K562 (cell line): Measurements from ENCODE around the gene KLK14. TPM values are rescaled to one million over a fixed set of nuclear protein-coding genes. Genes with fewer than 3 reads are reported as not detected.
A peak's percentile ranks its signal among the peaks of the same experiment; 100 is the strongest.

Source experiments
- ATAC-seq: fragments of 200-7000 bp; cut with Tn5 transposase; 3 replicates; pipeline ENCODE4 v1.9.1; 2020; ENCODE audit warnings: moderate library complexity
- BruUV-seq: library from RNA; stranded (reverse); fragments of 400-500 nt; replicated peaks from 2 replicates; lab custom pipeline; 2021; lab: Mats Ljungman, UMichigan
- CTCF ChIA-PET: fragments of 300-600 bp; formaldehyde crosslinking; extraction: SDS; loops from one replicate; lab custom pipeline; 2021; ENCODE audit warnings: low intra/inter-chr PET ratio; lab: Yijun Ruan, JAX
- POLR2A ChIA-PET: fragments of 300-600, 350-650 bp; sonication (Branson Sonifier 250); formaldehyde crosslinking; extraction: SDS; loops from one replicate; lab custom pipeline; 2021; ENCODE audit warnings: antibody characterized with exemption, inconsistent platforms; lab: Yijun Ruan, JAX
- DNase-seq, 4 experiments: peaks; one replicate each; pipeline versions ENCODE4 v3.0.0 to v3.0.0-alpha.2; 2011 to 2018; ENCODE audit warnings: low spot score in 3 of 4, mixed read lengths in 3 of 4; ENCODE audit errors: extremely low read depth in 1 of 4
- FAIRE-seq: peaks from 2 replicates; lab custom pipeline; 2011; peaks lifted over from hg19 to GRCh38; lab: Jason Lieb, UNC
- H2AFZ ChIP-seq: 2 replicates; pipeline ENCODE4 v1.6.0; 2011; ENCODE audit warnings: low read depth, low read length, control low read depth, inconsistent platforms
- H3K27ac ChIP-seq: fragments of 200-600 bp; 3 replicates; pipeline ENCODE4 v1.8.0; 2011; ENCODE audit warnings: low read depth, mild to moderate bottlenecking, control low read depth, inconsistent platforms, low read length, moderate library complexity, mixed read lengths; ENCODE audit errors: extremely low read depth
- H3K27me3 ChIP-seq, 2 experiments: fragments of 300-600 bp in 1 of 2; 2 replicates in 1 of 2; 3 replicates in 1 of 2; pipeline versions ENCODE4 v1.6.0 to v1.8.0; 2011; ENCODE audit warnings: inconsistent platforms in 2 of 2, low read length in 2 of 2, mild to moderate bottlenecking in 1 of 2, mixed read lengths in 1 of 2, moderate library complexity in 1 of 2; ENCODE audit not compliant: control insufficient read depth in 2 of 2, insufficient read depth in 2 of 2
- H3K36me3 ChIP-seq: fragments of 300-600 bp; 3 replicates; pipeline ENCODE4 v1.8.0; 2011; ENCODE audit warnings: mild to moderate bottlenecking, low read length, inconsistent platforms; ENCODE audit not compliant: control insufficient read depth, insufficient read depth
- H3K4me1 ChIP-seq, 2 experiments: fragments of 200-600 bp in 1 of 2; replicated peaks in 1 of 2; 2 replicates in 1 of 2; 3 replicates in 1 of 2; pipeline versions ENCODE4 v1.5.1 to v1.8.0; 2011; ENCODE audit warnings: inconsistent platforms in 2 of 2, low read length in 2 of 2, mild to moderate bottlenecking in 1 of 2, mixed read lengths in 1 of 2, moderate library complexity in 1 of 2; ENCODE audit not compliant: control insufficient read depth in 2 of 2, insufficient read depth in 2 of 2
- H3K4me2 ChIP-seq: 2 replicates; pipeline ENCODE4 v1.6.1; 2011; ENCODE audit warnings: low read length, control low read depth, inconsistent platforms, mixed read lengths; ENCODE audit not compliant: insufficient read depth
- H3K4me3 ChIP-seq: fragments of 200-600 bp; sonication (generic), shearing (Covaris generic); 2 replicates; pipeline ENCODE4 v1.5.1; 2016; ENCODE audit warnings: control low read depth, inconsistent platforms
- H3K79me2 ChIP-seq: fragments of 200-600 bp; 3 replicates; pipeline ENCODE4 v1.8.0; 2011; ENCODE audit warnings: low read length, inconsistent platforms; ENCODE audit not compliant: control insufficient read depth, insufficient read depth
- H3K9ac ChIP-seq, 2 experiments: 2 replicates each; pipeline versions ENCODE4 v1.6.0 to v1.6.1; 2011; ENCODE audit warnings: low read depth in 2 of 2, low read length in 2 of 2, control low read depth in 1 of 2, inconsistent platforms in 1 of 2, mild to moderate bottlenecking in 1 of 2, mixed read lengths in 1 of 2; ENCODE audit not compliant: insufficient read depth in 1 of 2
- H3K9me1 ChIP-seq: one replicate; pipeline ENCODE4 v1.6.0; 2011; ENCODE audit warnings: inconsistent platforms, mild to moderate bottlenecking, low read length, moderate library complexity; ENCODE audit not compliant: control insufficient read depth, insufficient read depth
- H3K9me3 ChIP-seq: replicated peaks from 2 replicates; pipeline ENCODE4 v1.5.1; 2011; ENCODE audit warnings: low read depth, low read length, inconsistent platforms; ENCODE audit not compliant: control insufficient read depth, insufficient read depth
- H4K20me1 ChIP-seq: replicated peaks from 2 replicates; pipeline ENCODE4 v1.6.1; 2011; ENCODE audit warnings: low read length, inconsistent platforms, mixed read lengths; ENCODE audit not compliant: control insufficient read depth, insufficient read depth
- CBFB ChIP-seq: sonication (generic); formaldehyde crosslinking; IDR thresholded peaks from 2 replicates; pipeline ENCODE4 v1.4.0; 2020; ENCODE audit warnings: mild to moderate bottlenecking, missing genetic modification reagents
- CHCHD3 ChIP-seq: fragments of 250-450 bp; sonication (Bioruptor Pico); IDR thresholded peaks from 2 replicates; pipeline ENCODE4 v2.1.2; 2022; ENCODE audit warnings: mild to moderate bottlenecking
- GTF2A2 ChIP-seq: IDR thresholded peaks from 2 replicates; pipeline ENCODE4 v1.6.1; 2016; ENCODE audit warnings: mild to moderate bottlenecking, missing genetic modification characterization, missing compliant biosample characterization
- NR2C1 ChIP-seq, 2 experiments: fragments of 450-650 bp; IDR thresholded peaks; 2 replicates each; pipeline ENCODE4 v1.6.1; 2017; ENCODE audit warnings: mild to moderate bottlenecking in 2 of 2, antibody characterized with exemption in 1 of 2, inconsistent platforms in 1 of 2, missing compliant biosample characterization in 1 of 2, missing genetic modification characterization in 1 of 2
- NR2C2 ChIP-seq, 2 experiments: fragments of 200-800 bp in 1 of 2; sonication (Bioruptor generic) in 1 of 2; sonication (generic) in 1 of 2; formaldehyde crosslinking in 1 of 2; IDR thresholded peaks; 2 replicates each; pipeline versions ENCODE4 v1.6.1 to v1.8.0; 2016 to 2022; ENCODE audit warnings: mild to moderate bottlenecking in 1 of 2, missing compliant biosample characterization in 1 of 2, missing genetic modification characterization in 1 of 2, missing genetic modification reagents in 1 of 2
- ZNF436 ChIP-seq: fragments of 250-450, 450-650 bp; sonication (Bioruptor Pico); formaldehyde crosslinking; IDR thresholded peaks from 2 replicates; pipeline ENCODE4 v1.7.0; 2020; ENCODE audit warnings: mild to moderate bottlenecking
- WGBS: fragments of 100-300 bp; shearing (Covaris generic); methylation state at CpG from one replicate; pipeline ENCODE4 v1.1.6; 2016; ENCODE audit warnings: low coverage, mixed read lengths; ENCODE audit not compliant: insufficient coverage; ENCODE audit errors: missing lambda C conversion rate; 5-methylcytosine and 5-hydroxymethylcytosine counted together
- in situ Hi-C: fragments of 300-500 bp; cut with MboI; formaldehyde crosslinking; loops from 4 replicates; pipeline ENCODE4 v1.15.0; 2018; ENCODE audit warnings: inconsistent platforms, mixed read lengths
- intact Hi-C: fragments of 100-400 bp; cut with micrococcal nuclease; formaldehyde crosslinking; loops from 2 replicates; pipeline ENCODE4 v1.14.2; 2022
- polyA plus RNA-seq, 8 experiments: library from polyadenylated mRNA; depleted of rRNA in 4 of 8; stranded (reverse) in 5 of 8; unstranded in 3 of 8; fragments of >200 nt; fragmentation: Nextera tagmentation in 2 of 8; fragmentation: Illumina TruSeq in 1 of 8; extraction: Ambion mirVana in 2 of 8; extraction: Trizol in 1 of 8; gene quantifications; 2 replicates each; pipeline versions ENCODE4 v1.2.1 to v1.2.3, GENCODE V29; 2011 to 2014; ENCODE audit warnings: inconsistent platforms in 1 of 8, missing spikeins in 1 of 8
- total RNA-seq, 7 experiments: library from RNA; depleted of rRNA in 6 of 7; stranded (reverse); fragments of >200 nt in 6 of 7; fragmentation: Illumina TruSeq in 2 of 7; extraction: Trizol in 2 of 7; gene quantifications; 2 replicates each; pipeline versions ENCODE4 v1.2.1 to v1.2.3, GENCODE V29; 2011 to 2021; ENCODE audit warnings: low replicate concordance in 1 of 7

KLK14 gene
- total and polyA plus RNA-seq, 9 of the 15 experiments (the other 6 are each of a cell fraction or from before 2014, with no cell fraction given) = not detected

DNA sequence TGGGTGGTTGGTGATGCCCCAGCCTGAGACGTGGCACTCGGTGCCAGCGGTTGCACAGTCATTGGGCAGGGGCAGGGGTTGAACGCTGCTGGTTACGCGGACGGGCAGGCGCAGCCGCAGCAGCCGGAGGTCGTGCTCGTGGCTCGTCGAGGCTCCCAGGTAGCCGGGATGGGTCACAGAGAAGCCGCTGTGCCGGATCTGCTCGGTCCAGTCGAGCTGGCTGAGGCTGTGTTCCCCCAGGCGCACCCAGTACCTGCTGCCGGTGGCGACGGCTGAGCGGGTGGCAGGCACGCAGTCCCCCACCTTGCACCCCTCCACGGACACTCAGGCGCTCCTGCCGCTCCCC lies 50.8 kb downstream of the KLK14 start:
- H3K36me3 ChIP-seq = no peaks in the 10 kb centered on the region
- DNase-seq = no peak
- no peak overlapping the region for H3K4me3 ChIP-seq
- in situ Hi-C loops = no loop called here
- H3K9ac ChIP-seq = no peak overlapping the region
- no peak overlapping the region for H3K27ac ChIP-seq
- WGBS = 22% methylated on average over 25 of the region's 28 CpGs
- TF ChIP-seq GTF2A2 (tag) = no peak
- TF ChIP-seq CHCHD3 = no peak
- no peak for TF ChIP-seq ZNF436
- peak; percentile 7; the same call in 1 of the 2 replicates for TF ChIP-seq NR2C1 (IDR thresholded peaks at IDR 0.05)
- TF ChIP-seq NR2C1 (tag; IDR thresholded peaks at IDR 0.05) = no peak
- 0 out of 2 replicates have a peak, but pooled peaks have one; percentile 6 for TF ChIP-seq NR2C2 (CRISPR knock-in tag; IDR thresholded peaks at IDR 0.05)
- TF ChIP-seq NR2C2 (tag; IDR thresholded peaks at IDR 0.05) = 0 out of 2 replicates have a peak, but pooled peaks have one; percentile 1
- no peak for TF ChIP-seq CBFB (CRISPR knock-in tag)
- ATAC-seq = no peak
- H3K27me3 ChIP-seq = peaks cover 12 to 46% of the 10 kb centered on the region in 2 experiments
- no peak for FAIRE-seq
- no peak overlapping the region for H3K4me2 ChIP-seq
- H3K79me2 ChIP-seq = no peaks in the 10 kb centered on the region
- intact Hi-C loops = no loop called here
- peaks cover 0 to 6% of the 10 kb centered on the region in 2 experiments; a peak in 3 of 5 replicates for H3K4me1 ChIP-seq
- no peaks in the 10 kb centered on the region for H4K20me1 ChIP-seq
- peaks cover 2% of the 10 kb centered on the region for H3K9me1 ChIP-seq
- BruUV-seq = no TSS peak
- H3K9me3 ChIP-seq = no peaks in the 10 kb centered on the region
- no peak overlapping the region for H2AFZ ChIP-seq
- POLR2A ChIA-PET = no interaction called here
- CTCF ChIA-PET = no interaction called here
